ENCODE data around the gene MTMR12. TPM values are rescaled to one million over a fixed set of nuclear protein-coding genes. Genes with fewer than 3 reads are reported as not detected.

The MTMR12 gene
- total and polyA plus RNA-seq, 2 of the 13 experiments (the other 11 are each of a cell fraction or from before 2014, with no cell fraction given): 23.4 to 36.6 TPM

DNA sequence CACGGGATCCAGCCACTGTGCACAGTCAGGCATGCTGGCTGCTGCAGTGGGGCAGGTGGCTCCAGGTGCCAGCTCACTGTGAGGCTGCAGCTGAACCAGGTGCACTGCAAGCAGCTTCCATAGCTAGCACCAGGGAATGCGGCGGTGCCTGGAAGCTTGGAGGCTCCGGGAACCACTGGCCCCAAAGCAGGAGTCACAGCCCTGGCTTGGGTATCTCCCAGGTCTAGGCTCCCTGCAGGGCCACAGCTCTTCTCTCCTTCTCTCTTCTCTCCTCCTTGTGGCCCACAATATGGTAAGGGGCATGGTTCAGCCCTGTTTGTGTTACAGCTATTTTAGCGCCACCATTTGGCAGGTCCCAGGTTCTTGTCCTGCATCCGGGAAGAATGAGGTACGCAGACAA lies 6.7 kb upstream of the MTMR12 start (continued):
- TF ChIP-seq ZNF609 (CRISPR knock-in tag; IDR thresholded peaks at IDR 0.05; ENCODE audit: borderline replicate concordance) (no peak), POLR2AphosphoS2 (IDR thresholded peaks at IDR 0.05; ENCODE audit: low read depth, low read length) (no peak), ZNF768 (CRISPR knock-in tag; IDR thresholded peaks at IDR 0.05) (0 out of 2 replicates have a peak, but pooled peaks have one; percentile 28), FOSL2 (CRISPR knock-in tag; IDR thresholded peaks at IDR 0.05) (no peak), IRF9 (CRISPR knock-in tag; IDR thresholded peaks at IDR 0.05; ENCODE audit: borderline replicate concordance) (no peak), RXRA (CRISPR knock-in tag; IDR thresholded peaks at IDR 0.05) (no peak), RFXANK (CRISPR knock-in tag; IDR thresholded peaks at IDR 0.05) (no peak), SNRNP70 (IDR thresholded peaks at IDR 0.05; ENCODE audit: low read depth, low read length) (no peak), PPARG (CRISPR knock-in tag; conservative IDR thresholded peaks at IDR 0.05) (no peak), ONECUT2 (CRISPR knock-in tag; IDR thresholded peaks at IDR 0.05) (no peak), ZNF160 (CRISPR knock-in tag; IDR thresholded peaks at IDR 0.05) (no peak), MXI1 (IDR thresholded peaks at IDR 0.05; ENCODE audit: borderline replicate concordance, low read depth, low read length) (no peak), ZBTB8A (CRISPR knock-in tag; IDR thresholded peaks at IDR 0.05; ENCODE audit: borderline replicate concordance, low read depth) (no peak), CENPT (CRISPR knock-in tag; IDR thresholded peaks at IDR 0.05; ENCODE audit: low read depth) (no peak)
- TF ChIP-seq, protein P1, sequence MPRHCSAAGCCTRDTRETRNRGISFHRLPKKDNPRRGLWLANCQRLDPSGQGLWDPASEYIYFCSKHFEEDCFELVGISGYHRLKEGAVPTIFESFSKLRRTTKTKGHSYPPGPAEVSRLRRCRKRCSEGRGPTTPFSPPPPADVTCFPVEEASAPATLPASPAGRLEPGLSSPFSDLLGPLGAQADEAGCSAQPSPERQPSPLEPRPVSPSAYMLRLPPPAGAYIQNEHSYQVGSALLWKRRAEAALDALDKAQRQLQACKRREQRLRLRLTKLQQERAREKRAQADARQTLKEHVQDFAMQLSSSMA (CRISPR knock-in tag; IDR thresholded peaks at IDR 0.05): no peak
- TF ChIP-seq, protein P2, sequence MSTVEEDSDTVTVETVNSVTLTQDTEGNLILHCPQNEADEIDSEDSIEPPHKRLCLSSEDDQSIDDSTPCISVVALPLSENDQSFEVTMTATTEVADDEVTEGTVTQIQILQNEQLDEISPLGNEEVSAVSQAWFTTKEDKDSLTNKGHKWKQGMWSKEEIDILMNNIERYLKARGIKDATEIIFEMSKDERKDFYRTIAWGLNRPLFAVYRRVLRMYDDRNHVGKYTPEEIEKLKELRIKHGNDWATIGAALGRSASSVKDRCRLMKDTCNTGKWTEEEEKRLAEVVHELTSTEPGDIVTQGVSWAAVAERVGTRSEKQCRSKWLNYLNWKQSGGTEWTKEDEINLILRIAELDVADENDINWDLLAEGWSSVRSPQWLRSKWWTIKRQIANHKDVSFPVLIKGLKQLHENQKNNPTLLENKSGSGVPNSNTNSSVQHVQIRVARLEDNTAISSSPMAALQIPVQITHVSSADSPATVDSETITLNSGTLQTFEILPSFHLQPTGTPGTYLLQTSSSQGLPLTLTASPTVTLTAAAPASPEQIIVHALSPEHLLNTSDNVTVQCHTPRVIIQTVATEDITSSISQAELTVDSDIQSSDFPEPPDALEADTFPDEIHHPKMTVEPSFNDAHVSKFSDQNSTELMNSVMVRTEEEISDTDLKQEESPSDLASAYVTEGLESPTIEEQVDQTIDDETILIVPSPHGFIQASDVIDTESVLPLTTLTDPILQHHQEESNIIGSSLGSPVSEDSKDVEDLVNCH (CRISPR knock-in tag; IDR thresholded peaks at IDR 0.05): no peak
- TF ChIP-seq, protein P3, sequence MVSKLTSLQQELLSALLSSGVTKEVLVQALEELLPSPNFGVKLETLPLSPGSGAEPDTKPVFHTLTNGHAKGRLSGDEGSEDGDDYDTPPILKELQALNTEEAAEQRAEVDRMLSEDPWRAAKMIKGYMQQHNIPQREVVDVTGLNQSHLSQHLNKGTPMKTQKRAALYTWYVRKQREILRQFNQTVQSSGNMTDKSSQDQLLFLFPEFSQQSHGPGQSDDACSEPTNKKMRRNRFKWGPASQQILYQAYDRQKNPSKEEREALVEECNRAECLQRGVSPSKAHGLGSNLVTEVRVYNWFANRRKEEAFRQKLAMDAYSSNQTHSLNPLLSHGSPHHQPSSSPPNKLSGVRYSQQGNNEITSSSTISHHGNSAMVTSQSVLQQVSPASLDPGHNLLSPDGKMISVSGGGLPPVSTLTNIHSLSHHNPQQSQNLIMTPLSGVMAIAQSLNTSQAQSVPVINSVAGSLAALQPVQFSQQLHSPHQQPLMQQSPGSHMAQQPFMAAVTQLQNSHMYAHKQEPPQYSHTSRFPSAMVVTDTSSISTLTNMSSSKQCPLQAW (CRISPR knock-in tag; IDR thresholded peaks at IDR 0.05): no peak
- TF ChIP-seq, protein P4, sequence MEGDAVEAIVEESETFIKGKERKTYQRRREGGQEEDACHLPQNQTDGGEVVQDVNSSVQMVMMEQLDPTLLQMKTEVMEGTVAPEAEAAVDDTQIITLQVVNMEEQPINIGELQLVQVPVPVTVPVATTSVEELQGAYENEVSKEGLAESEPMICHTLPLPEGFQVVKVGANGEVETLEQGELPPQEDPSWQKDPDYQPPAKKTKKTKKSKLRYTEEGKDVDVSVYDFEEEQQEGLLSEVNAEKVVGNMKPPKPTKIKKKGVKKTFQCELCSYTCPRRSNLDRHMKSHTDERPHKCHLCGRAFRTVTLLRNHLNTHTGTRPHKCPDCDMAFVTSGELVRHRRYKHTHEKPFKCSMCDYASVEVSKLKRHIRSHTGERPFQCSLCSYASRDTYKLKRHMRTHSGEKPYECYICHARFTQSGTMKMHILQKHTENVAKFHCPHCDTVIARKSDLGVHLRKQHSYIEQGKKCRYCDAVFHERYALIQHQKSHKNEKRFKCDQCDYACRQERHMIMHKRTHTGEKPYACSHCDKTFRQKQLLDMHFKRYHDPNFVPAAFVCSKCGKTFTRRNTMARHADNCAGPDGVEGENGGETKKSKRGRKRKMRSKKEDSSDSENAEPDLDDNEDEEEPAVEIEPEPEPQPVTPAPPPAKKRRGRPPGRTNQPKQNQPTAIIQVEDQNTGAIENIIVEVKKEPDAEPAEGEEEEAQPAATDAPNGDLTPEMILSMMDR (CRISPR knock-in tag; IDR thresholded peaks at IDR 0.05): peak; percentile 70

Data from HepG2 (cell line).